ENCODE measurements around the gene ADD3.

Gene ADD3

GRCh38 chr10:110056822-110057221 is 49.0 kb downstream of the ADD3 start:
- H3K36me3 ChIP-seq (ENCODE audit: insufficient read depth, low read length): no peaks in the 10 kb centered on the region
- no peak overlapping the region for H3K4me3 ChIP-seq (ENCODE audit: low read length)
- 79% methylated on average over 1 of the region's 2 CpGs for WGBS
- no peak overlapping the region for H3K27ac ChIP-seq (ENCODE audit: low read depth, low read length)
- 0 out of 2 replicates have a peak, but pooled peaks cover 2% of the 10 kb centered on the region for H3K4me1 ChIP-seq (ENCODE audit: insufficient read depth, low read length)
- no peaks in the 10 kb centered on the region for H3K27me3 ChIP-seq (ENCODE audit: insufficient read depth, low read length)
- H3K9ac ChIP-seq (ENCODE audit: low read depth, low read length): no peak overlapping the region
- H3K9me3 ChIP-seq (ENCODE audit: insufficient read depth, low read depth, low read length): no peaks in the 10 kb centered on the region

GRCh38 chr10:110057456-110057855 is 49.7 kb downstream of the ADD3 start:
- Histone ChIP-seq H3K4me3 (ENCODE audit: low read length) (no peak overlapping the region), H3K9ac (ENCODE audit: low read depth, low read length) (no peak overlapping the region), H3K27me3 (ENCODE audit: insufficient read depth, low read length) (no peaks in the 10 kb centered on the region), H3K36me3 (ENCODE audit: insufficient read depth, low read length) (no peaks in the 10 kb centered on the region), H3K27ac (ENCODE audit: low read depth, low read length) (no peak overlapping the region), H3K4me1 (ENCODE audit: insufficient read depth, low read length) (0 out of 2 replicates have a peak, but pooled peaks cover 2% of the 10 kb centered on the region), H3K9me3 (ENCODE audit: insufficient read depth, low read depth, low read length) (no peaks in the 10 kb centered on the region)
- 95% methylated on average over 1 of the region's 1 CpG for WGBS

GRCh38 chr10:110058212-110058611 is 50.4 kb downstream of the ADD3 start:
- no peaks in the 10 kb centered on the region for H3K27me3 ChIP-seq (ENCODE audit: insufficient read depth, low read length)
- H3K4me1 ChIP-seq (ENCODE audit: insufficient read depth, low read length): 0 out of 2 replicates have a peak, but pooled peaks cover 2% of the 10 kb centered on the region
- no peak overlapping the region for H3K4me3 ChIP-seq (ENCODE audit: low read length)
- H3K9me3 ChIP-seq (ENCODE audit: insufficient read depth, low read depth, low read length): no peaks in the 10 kb centered on the region
- H3K9ac ChIP-seq (ENCODE audit: low read depth, low read length): no peak overlapping the region
- 95% methylated on average over 5 of the region's 5 CpGs for WGBS
- H3K36me3 ChIP-seq (ENCODE audit: insufficient read depth, low read length): no peaks in the 10 kb centered on the region
- no peak overlapping the region for H3K27ac ChIP-seq (ENCODE audit: low read depth, low read length)

- no peak overlapping the region for H3K27ac ChIP-seq (ENCODE audit: low read depth, low read length)
- 95% methylated on average over 4 of the region's 4 CpGs for WGBS
- H3K27me3 ChIP-seq (ENCODE audit: insufficient read depth, low read length): no peaks in the 10 kb centered on the region
- H3K4me1 ChIP-seq (ENCODE audit: insufficient read depth, low read length): 0 out of 2 replicates have a peak, but pooled peaks cover 2% of the 10 kb centered on the region
- H3K4me3 ChIP-seq (ENCODE audit: low read length): no peak overlapping the region
- H3K36me3 ChIP-seq (ENCODE audit: insufficient read depth, low read length): no peaks in the 10 kb centered on the region
- H3K9me3 ChIP-seq (ENCODE audit: insufficient read depth, low read depth, low read length): no peaks in the 10 kb centered on the region
- H3K9ac ChIP-seq (ENCODE audit: low read depth, low read length): no peak overlapping the region
Measured at GRCh38 chr10:110059925-110060324, 52.1 kb downstream of the ADD3 start.

GRCh38 chr10:110061687-110062086 is 53.9 kb downstream of the ADD3 start:
- WGBS: 92% methylated on average over 3 of the region's 3 CpGs

GRCh38 chr10:110065269-110065668 is 57.5 kb downstream of the ADD3 start:
- Histone ChIP-seq H3K4me3 (ENCODE audit: low read length) (no peak overlapping the region), H3K9me3 (ENCODE audit: insufficient read depth, low read depth, low read length) (no peaks in the 10 kb centered on the region), H3K4me1 (ENCODE audit: insufficient read depth, low read length) (peaks cover 24% of the 10 kb centered on the region), H3K27ac (ENCODE audit: low read depth, low read length) (no peak overlapping the region), H3K9ac (ENCODE audit: low read depth, low read length) (no peak overlapping the region), H3K27me3 (ENCODE audit: insufficient read depth, low read length) (no peaks in the 10 kb centered on the region), H3K36me3 (ENCODE audit: insufficient read depth, low read length) (no peaks in the 10 kb centered on the region)
- WGBS: 99% methylated on average over 2 of the region's 2 CpGs

More at GRCh38 chr10:110061687-110062086, 53.9 kb downstream of the ADD3 start:
- Histone ChIP-seq H3K9me3 (ENCODE audit: insufficient read depth, low read depth, low read length) (no peaks in the 10 kb centered on the region), H3K27ac (ENCODE audit: low read depth, low read length) (no peak overlapping the region), H3K4me3 (ENCODE audit: low read length) (no peak overlapping the region), H3K4me1 (ENCODE audit: insufficient read depth, low read length) (no peaks in the 10 kb centered on the region), H3K27me3 (ENCODE audit: insufficient read depth, low read length) (no peaks in the 10 kb centered on the region), H3K36me3 (ENCODE audit: insufficient read depth, low read length) (no peaks in the 10 kb centered on the region), H3K9ac (ENCODE audit: low read depth, low read length) (no peak overlapping the region)

GRCh38 chr10:110067960-110068770 is 60.4 kb downstream of the ADD3 start:
- Histone ChIP-seq H3K27ac (ENCODE audit: low read depth, low read length) (no peak overlapping the region), H3K9ac (ENCODE audit: low read depth, low read length) (no peak overlapping the region), H3K4me3 (ENCODE audit: low read length) (no peak overlapping the region), H3K27me3 (ENCODE audit: insufficient read depth, low read length) (no peaks in the 10 kb centered on the region), H3K36me3 (ENCODE audit: insufficient read depth, low read length) (no peaks in the 10 kb centered on the region), H3K4me1 (ENCODE audit: insufficient read depth, low read length) (peaks cover 29% of the 10 kb centered on the region), H3K9me3 (ENCODE audit: insufficient read depth, low read depth, low read length) (no peaks in the 10 kb centered on the region)
- WGBS: 57% methylated on average over 3 of the region's 5 CpGs

GRCh38 chr10:110068780-110069179 is 61.0 kb downstream of the ADD3 start:
- H3K9ac ChIP-seq (ENCODE audit: low read depth, low read length): no peak overlapping the region
- no peak overlapping the region for H3K4me3 ChIP-seq (ENCODE audit: low read length)
- no peaks in the 10 kb centered on the region for H3K36me3 ChIP-seq (ENCODE audit: insufficient read depth, low read length)

GRCh38 chr10:110069502-110069982 is 61.8 kb downstream of the ADD3 start:
- Histone ChIP-seq H3K4me1 (ENCODE audit: insufficient read depth, low read length) (peaks cover 40% of the 10 kb centered on the region), H3K36me3 (ENCODE audit: insufficient read depth, low read length) (no peaks in the 10 kb centered on the region), H3K9ac (ENCODE audit: low read depth, low read length) (no peak overlapping the region), H3K9me3 (ENCODE audit: insufficient read depth, low read depth, low read length) (no peaks in the 10 kb centered on the region), H3K4me3 (ENCODE audit: low read length) (no peak overlapping the region; the same call in 1 of the 2 replicates), H3K27me3 (ENCODE audit: insufficient read depth, low read length) (no peaks in the 10 kb centered on the region), H3K27ac (ENCODE audit: low read depth, low read length) (no peak overlapping the region)
- WGBS: 88% methylated on average over 1 of the region's 1 CpG

More at GRCh38 chr10:110068780-110069179, 61.0 kb downstream of the ADD3 start:
- H3K4me1 ChIP-seq (ENCODE audit: insufficient read depth, low read length): peaks cover 32% of the 10 kb centered on the region
- 81% methylated on average over 7 of the region's 7 CpGs for WGBS
- no peak overlapping the region for H3K27ac ChIP-seq (ENCODE audit: low read depth, low read length)
- H3K9me3 ChIP-seq (ENCODE audit: insufficient read depth, low read depth, low read length): no peaks in the 10 kb centered on the region
- H3K27me3 ChIP-seq (ENCODE audit: insufficient read depth, low read length): no peaks in the 10 kb centered on the region

GRCh38 chr10:110073896-110074295 is 66.1 kb downstream of the ADD3 start:
- no peak overlapping the region for H3K4me3 ChIP-seq (ENCODE audit: low read length)
- WGBS: 93% methylated on average over 2 of the region's 2 CpGs
- H3K9ac ChIP-seq (ENCODE audit: low read depth, low read length): no peak overlapping the region
- no peaks in the 10 kb centered on the region for H3K9me3 ChIP-seq (ENCODE audit: insufficient read depth, low read depth, low read length)
- H3K27me3 ChIP-seq (ENCODE audit: insufficient read depth, low read length): no peaks in the 10 kb centered on the region
- H3K4me1 ChIP-seq (ENCODE audit: insufficient read depth, low read length): peaks cover 56% of the 10 kb centered on the region
- no peak overlapping the region for H3K27ac ChIP-seq (ENCODE audit: low read depth, low read length)
- H3K36me3 ChIP-seq (ENCODE audit: insufficient read depth, low read length): no peaks in the 10 kb centered on the region

GRCh38 chr10:110074298-110074697 is 66.5 kb downstream of the ADD3 start:
- Histone ChIP-seq H3K9me3 (ENCODE audit: insufficient read depth, low read depth, low read length) (no peaks in the 10 kb centered on the region), H3K4me1 (ENCODE audit: insufficient read depth, low read length) (peaks cover 52% of the 10 kb centered on the region), H3K4me3 (ENCODE audit: low read length) (no peak overlapping the region), H3K36me3 (ENCODE audit: insufficient read depth, low read length) (no peaks in the 10 kb centered on the region), H3K27me3 (ENCODE audit: insufficient read depth, low read length) (no peaks in the 10 kb centered on the region), H3K9ac (ENCODE audit: low read depth, low read length) (no peak overlapping the region), H3K27ac (ENCODE audit: low read depth, low read length) (no peak overlapping the region)
- 97% methylated on average over 2 of the region's 3 CpGs for WGBS
